ENCODE measurements around the gene NUP214.
"Not testable (repeated sequence)": the region's sequence is repeated elsewhere in the genome, so short reads cannot be mapped to it uniquely, and the experiment has no call there.

Gene NUP214

GRCh38 chr9:131148276-131148675 is 22.9 kb downstream of the NUP214 start:
- no peak overlapping the region for H3K4me3 ChIP-seq (ENCODE audit: low read length)
- H3K79me2 ChIP-seq (ENCODE audit: low read length), result no peaks in the 10 kb centered on the region
- no peak overlapping the region for H2AFZ ChIP-seq (ENCODE audit: low read depth, low read length)
- no peak overlapping the region for H3K9ac ChIP-seq (ENCODE audit: low read length)
- no peaks in the 10 kb centered on the region for H3K9me3 ChIP-seq (ENCODE audit: insufficient read depth, low read length)
- H3K4me1 ChIP-seq (ENCODE audit: low read length), result no peaks in the 10 kb centered on the region
- peaks cover 64% of the 10 kb centered on the region for H3K36me3 ChIP-seq (replicated peaks; ENCODE audit: low read depth, low read length)
- no peak overlapping the region for H3K27ac ChIP-seq (ENCODE audit: low read length)
- no peaks in the 10 kb centered on the region for H3K27me3 ChIP-seq (ENCODE audit: low read depth, low read length)
- H4K20me1 ChIP-seq (ENCODE audit: insufficient read depth, low read length), result no peaks in the 10 kb centered on the region
- no peak overlapping the region for H3K4me2 ChIP-seq (ENCODE audit: low read length)
- TF ChIP-seq CTCF (IDR thresholded peaks at IDR 0.05; ENCODE audit: low read depth, low read length), result no peak
- TF ChIP-seq EZH2phosphoT487 (IDR thresholded peaks at IDR 0.05; ENCODE audit: low read depth), result no peak

GRCh38 chr9:131148966-131149687 is 23.7 kb downstream of the NUP214 start:
- Histone ChIP-seq H3K9me3 (ENCODE audit: insufficient read depth, low read length) (no peaks in the 10 kb centered on the region), H3K79me2 (ENCODE audit: low read length) (no peaks in the 10 kb centered on the region), H3K36me3 (replicated peaks; ENCODE audit: low read depth, low read length) (peaks cover 64% of the 10 kb centered on the region), H3K9ac (ENCODE audit: low read length) (no peak overlapping the region), H3K4me1 (ENCODE audit: low read length) (no peaks in the 10 kb centered on the region), H4K20me1 (ENCODE audit: insufficient read depth, low read length) (no peaks in the 10 kb centered on the region), H2AFZ (ENCODE audit: low read depth, low read length) (no peak overlapping the region), H3K27ac (ENCODE audit: low read length) (no peak overlapping the region), H3K4me3 (ENCODE audit: low read length) (no peak overlapping the region), H3K4me2 (ENCODE audit: low read length) (no peak overlapping the region), H3K27me3 (ENCODE audit: low read depth, low read length) (no peaks in the 10 kb centered on the region)
- TF ChIP-seq EZH2phosphoT487 (IDR thresholded peaks at IDR 0.05; ENCODE audit: low read depth) (no peak), CTCF (IDR thresholded peaks at IDR 0.05; ENCODE audit: low read depth, low read length) (no peak)

- Histone ChIP-seq H3K4me2 (ENCODE audit: low read length) (no peak overlapping the region), H3K4me1 (ENCODE audit: low read length) (no peaks in the 10 kb centered on the region), H3K9ac (ENCODE audit: low read length) (no peak overlapping the region), H3K27ac (ENCODE audit: low read length) (no peak overlapping the region), H3K27me3 (ENCODE audit: low read depth, low read length) (no peaks in the 10 kb centered on the region), H2AFZ (ENCODE audit: low read depth, low read length) (no peak overlapping the region), H3K9me3 (ENCODE audit: insufficient read depth, low read length) (no peaks in the 10 kb centered on the region), H3K36me3 (replicated peaks; ENCODE audit: low read depth, low read length) (peaks cover 58% of the 10 kb centered on the region), H3K4me3 (ENCODE audit: low read length) (no peak overlapping the region), H3K79me2 (ENCODE audit: low read length) (no peaks in the 10 kb centered on the region), H4K20me1 (ENCODE audit: insufficient read depth, low read length) (no peaks in the 10 kb centered on the region)
- TF ChIP-seq CTCF (IDR thresholded peaks at IDR 0.05; ENCODE audit: low read depth, low read length) (no peak), EZH2phosphoT487 (IDR thresholded peaks at IDR 0.05; ENCODE audit: low read depth) (no peak)
Observed at GRCh38 chr9:131149688-131150053, 24.3 kb downstream of the NUP214 start.

GRCh38 chr9:131153595-131153994 is 28.2 kb downstream of the NUP214 start:
- Histone ChIP-seq H3K9ac (ENCODE audit: low read length) (no peak overlapping the region), H3K79me2 (ENCODE audit: low read length) (0 out of 2 replicates have a peak, but pooled peaks cover 5% of the 10 kb centered on the region), H4K20me1 (ENCODE audit: insufficient read depth, low read length) (no peaks in the 10 kb centered on the region), H3K4me3 (ENCODE audit: low read length) (no peak overlapping the region), H3K27me3 (ENCODE audit: low read depth, low read length) (no peaks in the 10 kb centered on the region), H3K9me3 (ENCODE audit: insufficient read depth, low read length) (no peaks in the 10 kb centered on the region), H3K4me2 (ENCODE audit: low read length) (no peak overlapping the region), H3K4me1 (ENCODE audit: low read length) (no peaks in the 10 kb centered on the region), H3K36me3 (replicated peaks; ENCODE audit: low read depth, low read length) (peaks cover 33% of the 10 kb centered on the region), H3K27ac (ENCODE audit: low read length) (no peak overlapping the region), H2AFZ (ENCODE audit: low read depth, low read length) (no peak overlapping the region)
- no peak for TF ChIP-seq CTCF (IDR thresholded peaks at IDR 0.05; ENCODE audit: low read depth, low read length)
- no peak for TF ChIP-seq EZH2phosphoT487 (IDR thresholded peaks at IDR 0.05; ENCODE audit: low read depth)

GRCh38 chr9:131158673-131159072 is 33.3 kb downstream of the NUP214 start:
- H3K36me3 ChIP-seq (replicated peaks; ENCODE audit: low read depth, low read length), result peaks cover 29% of the 10 kb centered on the region
- not testable (repeated sequence) for H3K9ac ChIP-seq (ENCODE audit: low read length); H3K4me3 ChIP-seq (ENCODE audit: low read length); H3K9me3 ChIP-seq (ENCODE audit: insufficient read depth, low read length); H4K20me1 ChIP-seq (ENCODE audit: insufficient read depth, low read length); H3K27ac ChIP-seq (ENCODE audit: low read length); H3K4me1 ChIP-seq (ENCODE audit: low read length); H3K27me3 ChIP-seq (ENCODE audit: low read depth, low read length); H3K79me2 ChIP-seq (ENCODE audit: low read length); H2AFZ ChIP-seq (ENCODE audit: low read depth, low read length); H3K4me2 ChIP-seq (ENCODE audit: low read length)
